PC-9 (cell line): ENCODE data around the gene POMT1. TPM values are rescaled to one million over a fixed set of nuclear protein-coding genes. Genes with fewer than 3 reads are reported as not detected.
A peak's percentile ranks its signal among the peaks of the same experiment; 100 is the strongest.

ENCODE experiments used
- BruUV-seq: library from RNA; stranded (reverse); fragments of 400-500 nt; replicated peaks from 2 replicates; lab custom pipeline; 2021; lab: Mats Ljungman, UMichigan
- CTCF ChIA-PET: fragments of 300-600 bp; sonication (Branson Sonifier 250); formaldehyde crosslinking; loops from one replicate; lab custom pipeline; 2022; ENCODE audit warnings: antibody characterized with exemption; lab: Charles Lee
- POLR2A ChIA-PET: fragments of 300-600 bp; sonication (Branson Sonifier 250); formaldehyde crosslinking; loops from one replicate; lab custom pipeline; 2022; ENCODE audit warnings: antibody characterized with exemption; ENCODE audit not compliant: unreplicated experiment; lab: Charles Lee
- DNase-seq, 2 experiments: peaks; one replicate each; pipeline versions ENCODE4 v3.0.0 to v3.0.0-alpha.2; 2015 to 2022; ENCODE audit warnings: mixed read lengths in 1 of 2
- H2AFZ ChIP-seq: fragments of 200-600 bp; sonication (generic); 2 replicates; pipeline ENCODE4 v1.8.1; 2017; ENCODE audit warnings: antibody characterized with exemption
- H3F3A ChIP-seq: fragments of 200-600 bp; sonication (generic); 2 replicates; pipeline ENCODE4 v1.8.1; 2017; ENCODE audit warnings: antibody characterized with exemption, mild to moderate bottlenecking, low read depth; ENCODE audit not compliant: insufficient read depth
- H3K27ac ChIP-seq: fragments of 200-600 bp; sonication (generic); 2 replicates; pipeline ENCODE4 v1.6.1; 2016; ENCODE audit warnings: mixed run types
- H3K27me3 ChIP-seq: fragments of 200-600 bp; sonication (generic); 2 replicates; pipeline ENCODE4 v1.6.1; 2016; ENCODE audit warnings: low read depth, mixed run types; ENCODE audit not compliant: insufficient read depth
- H3K36me3 ChIP-seq: fragments of 200-600 bp; sonication (generic); 2 replicates; pipeline ENCODE4 v1.6.1; 2016; ENCODE audit warnings: low read depth, mixed run types
- H3K4me1 ChIP-seq: fragments of 200-600 bp; sonication (generic); replicated peaks from 2 replicates; pipeline ENCODE4 v1.6.1; 2016; ENCODE audit warnings: mixed run types; ENCODE audit not compliant: insufficient read depth
- H3K4me2 ChIP-seq: fragments of 200-600 bp; sonication (generic); 2 replicates; pipeline ENCODE4 v1.6.1; 2017; ENCODE audit warnings: mixed run types
- H3K4me3 ChIP-seq: fragments of 200-600 bp; sonication (generic); 2 replicates; pipeline ENCODE4 v1.6.1; 2016; ENCODE audit warnings: mixed run types
- H3K79me2 ChIP-seq: fragments of 200-600 bp; sonication (generic); 2 replicates; pipeline ENCODE4 v1.6.1; 2017; ENCODE audit warnings: low read depth, mixed run types
- H3K9me2 ChIP-seq: fragments of 200-600 bp; sonication (generic); 2 replicates; pipeline ENCODE4 v1.8.1; 2017; ENCODE audit warnings: mild to moderate bottlenecking; ENCODE audit not compliant: insufficient read depth
- H3K9me3 ChIP-seq: fragments of 200-600 bp; sonication (generic); 2 replicates; pipeline ENCODE4 v1.8.1; 2016; ENCODE audit warnings: low read depth; ENCODE audit not compliant: insufficient read depth
- H4K20me1 ChIP-seq: fragments of 200-600 bp; sonication (generic); 2 replicates; pipeline ENCODE4 v1.8.1; 2017; ENCODE audit not compliant: insufficient read depth
- EZH2 ChIP-seq: fragments of 200-600 bp; sonication (generic); IDR thresholded peaks from 2 replicates; pipeline ENCODE4 v1.8.0; 2017; ENCODE audit warnings: antibody characterized with exemption, low read depth
- intact Hi-C: fragments of 100-400 bp; cut with micrococcal nuclease; formaldehyde crosslinking; loops from one replicate; pipeline ENCODE4 v1.10.0; 2022; ENCODE audit not compliant: unreplicated experiment
- total RNA-seq: library from RNA; stranded (reverse); gene quantifications from 2 replicates; pipeline ENCODE4 v1.2.3, GENCODE V29; 2021
- TF ChIP-seq, protein P1 (sequence below): fragments of 200-600 bp; sonication (generic); conservative IDR thresholded peaks from 2 replicates; pipeline ENCODE4 v1.6.1; 2017; ENCODE audit warnings: mixed run types, antibody characterized with exemption, mild to moderate bottlenecking, moderate library complexity

The POMT1 gene
- total RNA-seq, 1 experiment from 2014 or later: 35.3 TPM

DNA sequence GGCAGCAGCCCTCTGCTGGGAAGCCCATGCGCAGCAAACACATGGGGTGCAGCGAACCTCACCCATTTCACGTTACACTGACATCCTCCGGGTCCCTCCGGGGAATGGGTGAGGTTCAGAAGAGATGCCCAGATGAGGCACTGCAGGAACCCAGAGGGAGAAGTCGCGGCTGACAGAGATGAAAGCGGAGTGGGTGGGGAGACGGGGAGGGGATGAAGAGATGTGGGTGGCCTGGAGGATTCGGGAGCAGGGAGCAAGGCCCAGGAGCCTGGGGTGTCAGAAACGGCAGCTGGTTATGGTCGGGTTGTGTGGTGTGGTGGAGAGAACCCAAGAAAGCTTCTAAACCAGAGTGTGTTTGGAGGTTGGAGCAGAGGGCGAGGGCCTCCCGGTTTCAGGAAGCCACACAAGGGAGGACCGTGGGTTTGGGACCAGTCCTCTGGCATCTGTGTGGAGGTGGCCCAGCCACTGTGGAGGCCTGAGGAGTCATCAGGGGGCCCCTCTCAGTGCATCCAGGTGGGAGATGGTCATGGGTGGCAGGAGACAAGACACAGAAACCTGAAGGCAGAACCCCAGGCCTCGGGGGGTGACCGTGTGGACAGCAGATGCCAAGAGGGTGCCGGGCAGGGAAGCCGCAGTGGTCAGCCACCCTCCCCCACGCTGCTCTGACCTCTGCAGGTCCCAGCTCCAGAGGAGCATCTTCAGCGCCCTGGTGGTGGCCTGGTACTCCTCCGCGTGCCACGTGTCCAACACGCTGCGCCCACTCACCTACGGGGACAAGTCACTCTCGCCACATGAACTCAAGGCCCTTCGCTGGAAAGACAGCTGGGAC is 19.8 kb downstream of the POMT1 start:
- intact Hi-C loops: no loop called here
- H3K27ac ChIP-seq: no peak overlapping the region
- BruUV-seq: no TSS peak
- H3K9me3 ChIP-seq: no peaks in the 10 kb centered on the region
- H3F3A ChIP-seq: peaks cover 2% of the 10 kb centered on the region
- TF ChIP-seq EZH2: no peak
- TF ChIP-seq, protein P1, sequence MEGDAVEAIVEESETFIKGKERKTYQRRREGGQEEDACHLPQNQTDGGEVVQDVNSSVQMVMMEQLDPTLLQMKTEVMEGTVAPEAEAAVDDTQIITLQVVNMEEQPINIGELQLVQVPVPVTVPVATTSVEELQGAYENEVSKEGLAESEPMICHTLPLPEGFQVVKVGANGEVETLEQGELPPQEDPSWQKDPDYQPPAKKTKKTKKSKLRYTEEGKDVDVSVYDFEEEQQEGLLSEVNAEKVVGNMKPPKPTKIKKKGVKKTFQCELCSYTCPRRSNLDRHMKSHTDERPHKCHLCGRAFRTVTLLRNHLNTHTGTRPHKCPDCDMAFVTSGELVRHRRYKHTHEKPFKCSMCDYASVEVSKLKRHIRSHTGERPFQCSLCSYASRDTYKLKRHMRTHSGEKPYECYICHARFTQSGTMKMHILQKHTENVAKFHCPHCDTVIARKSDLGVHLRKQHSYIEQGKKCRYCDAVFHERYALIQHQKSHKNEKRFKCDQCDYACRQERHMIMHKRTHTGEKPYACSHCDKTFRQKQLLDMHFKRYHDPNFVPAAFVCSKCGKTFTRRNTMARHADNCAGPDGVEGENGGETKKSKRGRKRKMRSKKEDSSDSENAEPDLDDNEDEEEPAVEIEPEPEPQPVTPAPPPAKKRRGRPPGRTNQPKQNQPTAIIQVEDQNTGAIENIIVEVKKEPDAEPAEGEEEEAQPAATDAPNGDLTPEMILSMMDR: no peak
- H3K79me2 ChIP-seq: no peaks in the 10 kb centered on the region
- no peaks in the 10 kb centered on the region for H3K27me3 ChIP-seq
- peaks cover 14% of the 10 kb centered on the region for H4K20me1 ChIP-seq
- no peak overlapping the region for H2AFZ ChIP-seq
- DNase-seq: no peak
- H3K4me2 ChIP-seq: no peak overlapping the region
- H3K4me1 ChIP-seq: no peaks in the 10 kb centered on the region
- ChIA-PET CTCF (no interaction called here), POLR2A (no interaction called here)
- no peaks in the 10 kb centered on the region for H3K9me2 ChIP-seq
- H3K36me3 ChIP-seq: peaks cover 7% of the 10 kb centered on the region; the same call in 1 of the 2 replicates
- no peak overlapping the region for H3K4me3 ChIP-seq

DNA sequence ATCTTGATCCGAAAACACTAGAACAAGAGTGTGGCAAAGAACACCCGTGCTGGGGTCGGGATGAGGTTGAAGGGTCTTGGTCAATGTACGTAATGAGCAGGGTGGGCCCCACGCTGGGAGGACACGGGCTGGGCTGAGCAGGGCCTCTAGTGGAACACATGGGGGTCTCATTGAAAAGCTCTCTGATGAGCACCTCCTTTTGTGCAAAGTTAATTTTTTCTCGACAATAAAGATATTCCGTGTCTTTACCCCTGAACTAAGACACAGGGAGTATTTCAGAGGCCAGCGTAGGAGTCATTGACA is 20.3 kb downstream of the POMT1 start:
- intact Hi-C loops: no loop called here
- Histone ChIP-seq H3K4me2 (no peak overlapping the region), H3K4me3 (no peak overlapping the region), H4K20me1 (peaks cover 14% of the 10 kb centered on the region), H2AFZ (no peak overlapping the region), H3K9me3 (no peaks in the 10 kb centered on the region), H3F3A (peaks cover 3% of the 10 kb centered on the region), H3K9me2 (no peaks in the 10 kb centered on the region), H3K79me2 (no peaks in the 10 kb centered on the region), H3K36me3 (peaks cover 7% of the 10 kb centered on the region; the same call in 1 of the 2 replicates), H3K27ac (no peak overlapping the region), H3K27me3 (no peaks in the 10 kb centered on the region), H3K4me1 (no peaks in the 10 kb centered on the region)
- CTCF ChIA-PET: no interaction called here
- TF ChIP-seq, protein P1: no peak
- no peak for TF ChIP-seq EZH2
- BruUV-seq: no TSS peak
- no peak for DNase-seq
- POLR2A ChIA-PET: no interaction called here

DNA sequence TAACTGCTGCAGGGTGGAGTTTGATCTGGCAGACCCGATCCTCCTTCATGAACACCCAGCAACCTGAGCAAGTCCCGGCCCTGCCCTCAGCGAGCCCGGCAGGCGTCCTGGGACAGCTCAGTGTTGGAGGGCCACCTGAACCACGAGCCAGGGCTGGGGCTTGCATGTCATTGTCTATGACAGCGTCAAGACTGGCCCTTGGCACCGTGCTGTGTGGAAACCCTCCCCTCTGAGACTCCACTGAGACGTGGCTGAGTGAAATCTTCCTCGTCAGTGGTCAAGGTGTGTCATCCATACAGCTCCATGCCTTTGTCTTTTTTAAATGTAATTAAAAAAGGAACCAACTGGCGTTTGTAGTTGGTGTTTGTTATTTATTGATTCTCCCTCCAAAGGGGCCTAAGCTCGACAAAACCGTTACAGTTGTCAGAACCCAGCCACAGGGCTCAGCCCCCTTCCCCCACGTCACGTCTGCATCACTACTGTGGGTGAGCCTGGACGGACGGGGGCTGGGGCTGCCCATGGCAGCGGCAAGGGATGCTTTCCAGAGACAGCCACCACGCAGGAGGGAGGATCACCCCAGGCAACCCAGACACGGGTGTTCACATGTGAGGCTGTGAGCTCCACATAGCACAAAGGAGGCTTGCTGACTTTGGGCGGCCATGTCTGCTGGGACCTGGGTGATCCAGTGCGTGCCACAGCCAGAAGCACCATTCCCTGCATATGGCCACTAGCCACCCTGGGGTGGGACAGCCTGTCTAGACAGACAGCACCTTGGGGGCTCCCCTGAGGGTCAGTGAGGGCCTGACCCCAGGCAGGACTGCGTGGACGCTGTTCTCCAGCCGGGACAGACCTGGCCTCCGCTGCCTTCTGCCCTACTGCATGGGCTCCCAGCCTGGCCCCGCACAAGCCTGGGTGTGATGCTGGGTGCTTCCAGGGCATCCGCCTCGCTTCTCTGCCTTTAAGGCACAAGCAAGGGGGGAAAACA is 21.0 kb downstream of the POMT1 start:
- Histone ChIP-seq H3K4me1 (no peaks in the 10 kb centered on the region), H2AFZ (no peak overlapping the region), H4K20me1 (peaks cover 14% of the 10 kb centered on the region), H3K27me3 (no peaks in the 10 kb centered on the region), H3K27ac (0 out of 2 replicates have a peak overlapping the region, but pooled peaks have one; percentile 6), H3K4me3 (no peak overlapping the region), H3K79me2 (no peaks in the 10 kb centered on the region), H3K4me2 (no peak overlapping the region), H3K9me3 (no peaks in the 10 kb centered on the region), H3K9me2 (no peaks in the 10 kb centered on the region), H3K36me3 (peaks cover 7% of the 10 kb centered on the region; the same call in 1 of the 2 replicates), H3F3A (peaks cover 8% of the 10 kb centered on the region)
- no peak for DNase-seq
- TF ChIP-seq, protein P1: no peak
- POLR2A ChIA-PET: no interaction called here
- CTCF ChIA-PET: no interaction called here
- intact Hi-C loops: no loop called here
- no TSS peak for BruUV-seq
